HepG2 (cell line): ENCODE data around the gene CACNA1D. TPM values are rescaled to one million over a fixed set of nuclear protein-coding genes. Genes with fewer than 3 reads are reported as not detected.

Experiments used
- MAF1 ChIP-seq: sonication (generic); formaldehyde crosslinking; IDR thresholded peaks from 2 replicates; pipeline ENCODE4 v1.5.0; 2020; ENCODE audit warnings: missing genetic modification reagents, borderline replicate concordance
- NONO ChIP-seq, 2 experiments: fragments of 450-650 bp in 1 of 2; sonication (generic) in 1 of 2; formaldehyde crosslinking in 1 of 2; IDR thresholded peaks in 1 of 2; conservative IDR thresholded peaks in 1 of 2; 2 replicates each; pipeline versions ENCODE4 v1.6.1 to v1.8.0; 2017 to 2022; ENCODE audit warnings: mild to moderate bottlenecking in 1 of 2, missing genetic modification reagents in 1 of 2, moderate library complexity in 1 of 2
- POLR2AphosphoS2 ChIP-seq: IDR thresholded peaks from 2 replicates; pipeline ENCODE4 v1.6.1; 2011; ENCODE audit warnings: low read depth, low read length, improper control_type of control experiment
- PREB ChIP-seq: sonication (generic); formaldehyde crosslinking; IDR thresholded peaks from 2 replicates; pipeline ENCODE4 v1.4.0; 2020; ENCODE audit warnings: missing genetic modification reagents
- YEATS4 ChIP-seq: sonication (generic); formaldehyde crosslinking; IDR thresholded peaks from 2 replicates; pipeline ENCODE4 v1.4.0; 2020; ENCODE audit warnings: missing genetic modification reagents, borderline replicate concordance
- ZNF142 ChIP-seq: sonication (generic); formaldehyde crosslinking; IDR thresholded peaks from 2 replicates; pipeline ENCODE4 v1.4.0; 2020; ENCODE audit warnings: missing genetic modification reagents
- ZNF354B ChIP-seq: sonication (generic); formaldehyde crosslinking; IDR thresholded peaks from 2 replicates; pipeline ENCODE4 v1.8.0; 2022; ENCODE audit warnings: mild to moderate bottlenecking, missing genetic modification reagents
- ZNF543 ChIP-seq: sonication (generic); formaldehyde crosslinking; IDR thresholded peaks from 2 replicates; pipeline ENCODE4 v1.4.0; 2020; ENCODE audit warnings: mild to moderate bottlenecking, missing genetic modification reagents
- ZNF691 ChIP-seq: sonication (generic); formaldehyde crosslinking; IDR thresholded peaks from 2 replicates; pipeline ENCODE4 v1.4.0; 2020; ENCODE audit warnings: missing genetic modification reagents, low read depth, mild to moderate bottlenecking, borderline replicate concordance
- ZNF773 ChIP-seq: sonication (generic); formaldehyde crosslinking; IDR thresholded peaks from 2 replicates; pipeline ENCODE4 v1.4.0; 2020; ENCODE audit warnings: missing genetic modification reagents, borderline replicate concordance
- ZSCAN12 ChIP-seq: sonication (generic); formaldehyde crosslinking; IDR thresholded peaks from 2 replicates; pipeline ENCODE4 v1.9.0; 2021; ENCODE audit warnings: mild to moderate bottlenecking, missing genetic modification reagents
- polyA plus RNA-seq, 8 experiments: library from polyadenylated mRNA; depleted of rRNA in 3 of 8; stranded (reverse) in 7 of 8; unstranded in 1 of 8; fragments of >200 nt; fragmentation: Illumina TruSeq in 4 of 8; extraction: Trizol in 4 of 8; gene quantifications; 2 replicates each; pipeline versions ENCODE4 v1.2.1 to v1.2.3, GENCODE V29; 2011 to 2016; ENCODE audit warnings: low read depth in 4 of 8, missing spikeins in 1 of 8, mixed read lengths in 1 of 8; ENCODE audit not compliant: insufficient read depth in 1 of 8
- total RNA-seq, 5 experiments: library from RNA; depleted of rRNA; stranded (reverse); fragments of >200 nt; fragmentation: Illumina TruSeq; extraction: Trizol; gene quantifications; 2 replicates each; pipeline ENCODE4 v1.2.3, GENCODE V29; 2016; ENCODE audit warnings: low read depth in 1 of 5

The CACNA1D gene
- total and polyA plus RNA-seq, 2 of the 13 experiments (the other 11 are each of a cell fraction or from before 2014, with no cell fraction given), result 0.26 to 0.38 TPM

GRCh38 chr3:53833053-53833645 is 338.7 kb downstream of the CACNA1D start (continued):
- TF ChIP-seq ZNF691 (CRISPR knock-in tag) (0 out of 2 replicates have a peak, but pooled peaks have one; percentile 17), YEATS4 (no peak), ZSCAN12 (no peak), ZNF142 (CRISPR knock-in tag) (no peak), PREB (CRISPR knock-in tag) (no peak), ZNF773 (CRISPR knock-in tag) (no peak), NONO (IDR thresholded peaks at IDR 0.05) (no peak), NONO (CRISPR knock-in tag; conservative IDR thresholded peaks at IDR 0.05) (0 out of 2 replicates have a peak, but pooled peaks have one; percentile 35), POLR2AphosphoS2 (no peak), ZNF354B (no peak), MAF1 (CRISPR knock-in tag) (no peak), ZNF543 (CRISPR knock-in tag) (no peak)
